Endodermal cell (in vitro differentiated cells): ENCODE measurements around the gene MDM1. TPM values are rescaled to one million over a fixed set of nuclear protein-coding genes. Genes with fewer than 3 reads are reported as not detected.

Experiments used
- DNase-seq: peaks from one replicate; pipeline ENCODE4 v3.0.0-alpha.2; 2017
- H3K27ac ChIP-seq: 2 replicates; pipeline ENCODE4 v1.5.1; 2013; ENCODE audit warnings: mild to moderate bottlenecking, low read depth, low read length, moderate library complexity
- H3K27me3 ChIP-seq: 2 replicates; pipeline ENCODE4 v1.6.1; 2013; ENCODE audit warnings: mild to moderate bottlenecking, low read length, moderate library complexity; ENCODE audit not compliant: insufficient read depth, control insufficient read depth, poor library complexity, severe bottlenecking
- H3K36me3 ChIP-seq: 2 replicates; pipeline ENCODE4 v1.7.0; 2013; ENCODE audit warnings: mild to moderate bottlenecking, low read length, moderate library complexity; ENCODE audit not compliant: control insufficient read depth, insufficient read depth
- H3K4me1 ChIP-seq: one replicate; pipeline ENCODE4 v1.7.0; 2013; ENCODE audit warnings: low read length; ENCODE audit not compliant: control insufficient read depth, insufficient read depth
- H3K4me3 ChIP-seq: 2 replicates; pipeline ENCODE4 v1.5.1; 2013; ENCODE audit warnings: mild to moderate bottlenecking, low read length, moderate library complexity
- H3K9ac ChIP-seq: 2 replicates; pipeline ENCODE4 v1.6.1; 2013; ENCODE audit warnings: mild to moderate bottlenecking, low read length, moderate library complexity; ENCODE audit not compliant: poor library complexity, severe bottlenecking; ENCODE audit errors: extremely low read depth
- H3K9me3 ChIP-seq: 2 replicates; pipeline ENCODE4 v1.6.1; 2013; ENCODE audit warnings: mild to moderate bottlenecking, low read length, moderate library complexity; ENCODE audit not compliant: control insufficient read depth
- H3K27ac Mint-ChIP-seq: 2 replicates; pipeline ENCODE4 v1.8.0; 2020; ENCODE audit warnings: mixed read lengths
- H3K27me3 Mint-ChIP-seq: 2 replicates; pipeline ENCODE4 v1.8.0; 2021; ENCODE audit warnings: mild to moderate bottlenecking, mixed read lengths; ENCODE audit not compliant: insufficient read depth
- H3K36me3 Mint-ChIP-seq: 2 replicates; pipeline ENCODE4 v1.8.0; 2020; ENCODE audit warnings: low read depth, mixed read lengths
- H3K4me1 Mint-ChIP-seq: 2 replicates; pipeline ENCODE4 v1.8.0; 2020; ENCODE audit warnings: mixed read lengths
- H3K4me3 Mint-ChIP-seq: 2 replicates; pipeline ENCODE4 v1.8.0; 2020; ENCODE audit warnings: mild to moderate bottlenecking, moderate library complexity, mixed read lengths
- H3K9me3 Mint-ChIP-seq: 2 replicates; pipeline ENCODE4 v1.8.0; 2020; ENCODE audit warnings: mild to moderate bottlenecking, mixed read lengths
- CTCF ChIP-seq: fragments of 200-600 bp; sonication (generic); conservative IDR thresholded peaks from 2 replicates; pipeline ENCODE4 v1.5.0; 2021; ENCODE audit warnings: antibody characterized with exemption, mild to moderate bottlenecking
- WGBS, 2 experiments: methylation state at CpG; one replicate each; pipeline versions ENCODE4 v1.1.5 to v1.1.7; 2013; ENCODE audit warnings: missing lambda C conversion rate in 2 of 2, mixed read lengths in 1 of 2; ENCODE audit not compliant: insufficient coverage in 1 of 2, insufficient read length in 1 of 2; 5-methylcytosine and 5-hydroxymethylcytosine counted together
- total RNA-seq, 2 donors: library from RNA; stranded (reverse); fragmentation: NEBNext Ultra II Directional in 1 of 2; extraction: Animal tissue kit (Norgen Biotek cat#: 25700) in 1 of 2; gene quantifications; 2 replicates in 1 of 2; 3 replicates in 1 of 2; pipeline ENCODE4 v1.2.1, GENCODE V29; 2021

The MDM1 gene
- total RNA-seq, 2 donors from 2014 or later: 20.2 to 21.2 TPM

GRCh38 chr12:68352067-68352466, 19.9 kb upstream of the MDM1 start:
- TF ChIP-seq CTCF: no peak
- Histone ChIP-seq H3K4me1 (peaks cover 8% of the 10 kb centered on the region), H3K9me3 (no peaks in the 10 kb centered on the region), H3K27ac (no peak overlapping the region), H3K27me3 (no peaks in the 10 kb centered on the region), H3K36me3 (no peaks in the 10 kb centered on the region), H3K4me3 (no peak overlapping the region), H3K9ac (no peak overlapping the region)
- no peaks in the 10 kb centered on the region for H3K9me3 Mint-ChIP-seq
- H3K27me3 Mint-ChIP-seq: peaks cover 3% of the 10 kb centered on the region
- 92 to 94% methylated on average over 2 of the region's 2 CpGs for WGBS, 2 experiments
- H3K4me1 Mint-ChIP-seq: no peaks in the 10 kb centered on the region
- H3K36me3 Mint-ChIP-seq: no peaks in the 10 kb centered on the region
- no peak overlapping the region for H3K27ac Mint-ChIP-seq
- no peak for DNase-seq
- no peak overlapping the region for H3K4me3 Mint-ChIP-seq

DNA sequence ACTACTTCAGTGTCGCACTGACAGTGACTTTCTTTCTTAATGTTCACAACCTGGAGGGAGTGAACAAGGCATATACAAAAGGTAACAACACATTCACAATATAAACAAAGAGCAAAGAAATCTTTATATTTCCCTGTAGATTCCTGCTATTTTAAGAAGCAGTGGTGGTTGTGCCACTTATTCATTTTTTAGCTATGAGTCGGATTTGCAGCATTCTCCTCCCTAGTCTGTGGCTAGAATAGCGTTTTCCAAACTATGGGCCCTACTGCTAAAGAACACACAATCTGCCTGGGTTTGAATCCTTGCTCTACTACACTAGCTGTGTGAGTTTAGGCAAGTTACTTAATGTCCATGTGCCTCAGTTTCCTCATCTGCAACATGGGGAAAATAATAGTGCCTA, 18.6 kb upstream of the MDM1 start:
- WGBS, 2 experiments: 92 to 93% methylated on average over 3 of the region's 3 CpGs
- H3K4me1 Mint-ChIP-seq: no peaks in the 10 kb centered on the region

GRCh38 chr12:68349921-68350606, 17.9 kb upstream of the MDM1 start:
- H3K4me1 ChIP-seq: peaks cover 8% of the 10 kb centered on the region
- no peaks in the 10 kb centered on the region for H3K36me3 Mint-ChIP-seq
- DNase-seq: no peak

More for the DNA sequence above, 18.6 kb upstream of the MDM1 start:
- DNase-seq: no peak
- Mint-ChIP-seq H3K27me3 (peaks cover 2% of the 10 kb centered on the region), H3K36me3 (no peaks in the 10 kb centered on the region), H3K4me3 (no peak overlapping the region), H3K27ac (no peak overlapping the region), H3K9me3 (no peaks in the 10 kb centered on the region)
- Histone ChIP-seq H3K27ac (no peak overlapping the region), H3K9me3 (no peaks in the 10 kb centered on the region), H3K27me3 (no peaks in the 10 kb centered on the region), H3K4me1 (peaks cover 8% of the 10 kb centered on the region), H3K36me3 (no peaks in the 10 kb centered on the region), H3K4me3 (no peak overlapping the region), H3K9ac (no peak overlapping the region)
- TF ChIP-seq CTCF: no peak

More at GRCh38 chr12:68349921-68350606, 17.9 kb upstream of the MDM1 start:
- Histone ChIP-seq H3K9ac (no peak overlapping the region), H3K36me3 (no peaks in the 10 kb centered on the region), H3K27ac (no peak overlapping the region), H3K4me3 (no peak overlapping the region), H3K27me3 (no peaks in the 10 kb centered on the region), H3K9me3 (no peaks in the 10 kb centered on the region)
- H3K27ac Mint-ChIP-seq: no peak overlapping the region
- no peaks in the 10 kb centered on the region for H3K9me3 Mint-ChIP-seq
- no peak for TF ChIP-seq CTCF
- WGBS, 2 experiments: 86 to 92% methylated on average over 4 to 5 of the region's 5 CpGs
- no peaks in the 10 kb centered on the region for H3K4me1 Mint-ChIP-seq
- H3K4me3 Mint-ChIP-seq: no peak overlapping the region
- peaks cover 2% of the 10 kb centered on the region for H3K27me3 Mint-ChIP-seq
